ENCODE measurements around the gene UNC5C.

The UNC5C gene

DNA sequence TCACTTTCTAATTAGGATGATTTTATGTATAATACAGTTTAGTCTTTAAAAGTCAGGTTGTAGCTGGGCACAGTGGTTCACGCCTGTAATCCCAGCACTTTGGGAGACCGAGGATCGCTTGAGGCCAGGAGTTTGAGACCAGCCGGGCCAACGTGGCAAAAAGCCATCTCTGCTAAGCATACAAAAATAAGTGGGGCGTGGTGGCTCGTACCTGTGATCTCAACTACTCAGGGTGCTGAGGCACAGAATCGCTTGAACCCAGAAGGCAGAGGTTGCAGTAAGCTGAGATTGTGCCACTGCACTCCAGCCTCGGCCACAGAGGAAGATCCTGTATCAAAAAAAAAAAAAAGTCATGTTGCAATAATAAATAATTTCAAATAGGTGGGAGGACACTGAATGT lies 426.8 kb downstream of the UNC5C start:
- CTCF ChIA-PET: no interaction called here
- Histone ChIP-seq H3K9me3 (ENCODE audit: control insufficient read depth, insufficient read depth, low read depth, low read length) (no peaks in the 10 kb centered on the region), H3K36me3 (ENCODE audit: control insufficient read depth in 2 of 2, insufficient read depth in 1 of 2, low read length in 2 of 2) (no peaks in the 10 kb centered on the region), H3K4me1 (ENCODE audit: control insufficient read depth, insufficient read depth, low read length) (peaks cover 5% of the 10 kb centered on the region), H3K27ac (ENCODE audit: extremely low read depth, low read depth, low read length) (no peak overlapping the region), H3K4me3 (ENCODE audit: low read depth, low read length) (no peak overlapping the region)
- POLR2A ChIA-PET: no interaction called here
- TF ChIP-seq ZNF654 (tag by site-specific recombination; IDR thresholded peaks at IDR 0.05; ENCODE audit: low read depth): no peak

- TF ChIP-seq KLF1 (tag by site-specific recombination; IDR thresholded peaks at IDR 0.05): no peak
- no peak for TF ChIP-seq ZNF518A (tag by site-specific recombination; conservative IDR thresholded peaks at IDR 0.05; ENCODE audit: low read depth)
- no peak for TF ChIP-seq HOXC10 (CRISPR knock-in tag; IDR thresholded peaks at IDR 0.05)
- TF ChIP-seq ZNF366 (tag by site-specific recombination; conservative IDR thresholded peaks at IDR 0.05): peak; percentile 71
- TF ChIP-seq ZNF664 (tag by site-specific recombination; IDR thresholded peaks at IDR 0.05): no peak
- no peak for TF ChIP-seq ZNF626 (tag by site-specific recombination; IDR thresholded peaks at IDR 0.05)
- TF ChIP-seq, protein P1, sequence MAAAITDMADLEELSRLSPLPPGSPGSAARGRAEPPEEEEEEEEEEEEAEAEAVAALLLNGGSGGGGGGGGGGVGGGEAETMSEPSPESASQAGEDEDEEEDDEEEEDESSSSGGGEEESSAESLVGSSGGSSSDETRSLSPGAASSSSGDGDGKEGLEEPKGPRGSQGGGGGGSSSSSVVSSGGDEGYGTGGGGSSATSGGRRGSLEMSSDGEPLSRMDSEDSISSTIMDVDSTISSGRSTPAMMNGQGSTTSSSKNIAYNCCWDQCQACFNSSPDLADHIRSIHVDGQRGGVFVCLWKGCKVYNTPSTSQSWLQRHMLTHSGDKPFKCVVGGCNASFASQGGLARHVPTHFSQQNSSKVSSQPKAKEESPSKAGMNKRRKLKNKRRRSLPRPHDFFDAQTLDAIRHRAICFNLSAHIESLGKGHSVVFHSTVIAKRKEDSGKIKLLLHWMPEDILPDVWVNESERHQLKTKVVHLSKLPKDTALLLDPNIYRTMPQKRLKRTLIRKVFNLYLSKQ (tag by site-specific recombination; IDR thresholded peaks at IDR 0.05; ENCODE audit: borderline replicate concordance): no peak
- TF ChIP-seq ZNF658 (tag by site-specific recombination; IDR thresholded peaks at IDR 0.05): no peak
- TF ChIP-seq ZFP37 (tag by site-specific recombination; IDR thresholded peaks at IDR 0.05): no peak
- no peak for TF ChIP-seq SP7 (tag by site-specific recombination; IDR thresholded peaks at IDR 0.05)
- peak; percentile 63; the same call in 1 of the 2 replicates for TF ChIP-seq ZNF596 (tag by site-specific recombination; IDR thresholded peaks at IDR 0.05)
- ChIA-PET CTCF (no interaction called here), POLR2A (no interaction called here)
- no peaks in the 10 kb centered on the region for H3K36me3 ChIP-seq (ENCODE audit: control insufficient read depth in 2 of 2, insufficient read depth in 1 of 2, low read length in 2 of 2)
- peaks cover 5% of the 10 kb centered on the region for H3K4me1 ChIP-seq (ENCODE audit: control insufficient read depth, insufficient read depth, low read length)
- no peak overlapping the region for H3K27ac ChIP-seq (ENCODE audit: extremely low read depth, low read depth, low read length)
- H3K4me3 ChIP-seq (ENCODE audit: low read depth, low read length): no peak overlapping the region
- no peaks in the 10 kb centered on the region for H3K9me3 ChIP-seq (ENCODE audit: control insufficient read depth, insufficient read depth, low read depth, low read length)
These were observed 428.3 kb downstream of the UNC5C start for GRCh38 chr4:95120456-95120855.

- no peak for TF ChIP-seq ZNF138 (tag by site-specific recombination; IDR thresholded peaks at IDR 0.05; ENCODE audit: borderline replicate concordance)
- no peak for TF ChIP-seq ZNF16 (tag by site-specific recombination; IDR thresholded peaks at IDR 0.05; ENCODE audit: low read depth)
- no peak for TF ChIP-seq ZNF174 (tag by site-specific recombination; IDR thresholded peaks at IDR 0.05)
- TF ChIP-seq ZNF335 (tag by site-specific recombination; conservative IDR thresholded peaks at IDR 0.05): no peak
- TF ChIP-seq, protein P2, sequence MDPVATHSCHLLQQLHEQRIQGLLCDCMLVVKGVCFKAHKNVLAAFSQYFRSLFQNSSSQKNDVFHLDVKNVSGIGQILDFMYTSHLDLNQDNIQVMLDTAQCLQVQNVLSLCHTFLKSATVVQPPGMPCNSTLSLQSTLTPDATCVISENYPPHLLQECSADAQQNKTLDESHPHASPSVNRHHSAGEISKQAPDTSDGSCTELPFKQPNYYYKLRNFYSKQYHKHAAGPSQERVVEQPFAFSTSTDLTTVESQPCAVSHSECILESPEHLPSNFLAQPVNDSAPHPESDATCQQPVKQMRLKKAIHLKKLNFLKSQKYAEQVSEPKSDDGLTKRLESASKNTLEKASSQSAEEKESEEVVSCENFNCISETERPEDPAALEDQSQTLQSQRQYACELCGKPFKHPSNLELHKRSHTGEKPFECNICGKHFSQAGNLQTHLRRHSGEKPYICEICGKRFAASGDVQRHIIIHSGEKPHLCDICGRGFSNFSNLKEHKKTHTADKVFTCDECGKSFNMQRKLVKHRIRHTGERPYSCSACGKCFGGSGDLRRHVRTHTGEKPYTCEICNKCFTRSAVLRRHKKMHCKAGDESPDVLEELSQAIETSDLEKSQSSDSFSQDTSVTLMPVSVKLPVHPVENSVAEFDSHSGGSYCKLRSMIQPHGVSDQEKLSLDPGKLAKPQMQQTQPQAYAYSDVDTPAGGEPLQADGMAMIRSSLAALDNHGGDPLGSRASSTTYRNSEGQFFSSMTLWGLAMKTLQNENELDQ (tag by site-specific recombination; IDR thresholded peaks at IDR 0.05; ENCODE audit: low read depth): no peak
- POLR2A ChIA-PET: no interaction called here
- CTCF ChIA-PET: interaction anchor here (0.6 to 0.8 kb wide), 3 partner anchors 27 to 526 kb away, joined by 3 read pairs; no protein-coding TSS in a partner anchor
- no peak overlapping the region for H3K4me3 ChIP-seq (ENCODE audit: low read depth, low read length)
- H3K27ac ChIP-seq (ENCODE audit: extremely low read depth, low read depth, low read length): no peak overlapping the region
- no peaks in the 10 kb centered on the region for H3K36me3 ChIP-seq (ENCODE audit: control insufficient read depth in 2 of 2, insufficient read depth in 1 of 2, low read length in 2 of 2)
- no peaks in the 10 kb centered on the region for H3K9me3 ChIP-seq (ENCODE audit: control insufficient read depth, insufficient read depth, low read depth, low read length)
- peaks cover 5% of the 10 kb centered on the region for H3K4me1 ChIP-seq (ENCODE audit: control insufficient read depth, insufficient read depth, low read length)
These were observed 430.3 kb downstream of the UNC5C start for GRCh38 chr4:95118497-95118896.

All from HEK293 (cell line).